ENCODE results near the gene ADAM19.
"Not testable (repeated sequence)": the region's sequence is repeated elsewhere in the genome, so short reads cannot be mapped to it uniquely, and the experiment has no call there.

The ADAM19 gene

GRCh38 chr5:157444224-157444623 lies 131.4 kb downstream of the ADAM19 start:
- TF ChIP-seq, protein P1, sequence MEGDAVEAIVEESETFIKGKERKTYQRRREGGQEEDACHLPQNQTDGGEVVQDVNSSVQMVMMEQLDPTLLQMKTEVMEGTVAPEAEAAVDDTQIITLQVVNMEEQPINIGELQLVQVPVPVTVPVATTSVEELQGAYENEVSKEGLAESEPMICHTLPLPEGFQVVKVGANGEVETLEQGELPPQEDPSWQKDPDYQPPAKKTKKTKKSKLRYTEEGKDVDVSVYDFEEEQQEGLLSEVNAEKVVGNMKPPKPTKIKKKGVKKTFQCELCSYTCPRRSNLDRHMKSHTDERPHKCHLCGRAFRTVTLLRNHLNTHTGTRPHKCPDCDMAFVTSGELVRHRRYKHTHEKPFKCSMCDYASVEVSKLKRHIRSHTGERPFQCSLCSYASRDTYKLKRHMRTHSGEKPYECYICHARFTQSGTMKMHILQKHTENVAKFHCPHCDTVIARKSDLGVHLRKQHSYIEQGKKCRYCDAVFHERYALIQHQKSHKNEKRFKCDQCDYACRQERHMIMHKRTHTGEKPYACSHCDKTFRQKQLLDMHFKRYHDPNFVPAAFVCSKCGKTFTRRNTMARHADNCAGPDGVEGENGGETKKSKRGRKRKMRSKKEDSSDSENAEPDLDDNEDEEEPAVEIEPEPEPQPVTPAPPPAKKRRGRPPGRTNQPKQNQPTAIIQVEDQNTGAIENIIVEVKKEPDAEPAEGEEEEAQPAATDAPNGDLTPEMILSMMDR (IDR thresholded peaks at IDR 0.05; ENCODE audit: low read depth, low read length, missing control alignments) = no peak
- in situ Hi-C loops (cut with HindIII; ENCODE audit: low pct_ligation_motif_present, low sequenced_read_pairs) = no loop called here
- Histone ChIP-seq H3K4me3 (ENCODE audit: low read depth, low read length) (no peak overlapping the region), H3K27me3 (replicated peaks) (no peaks in the 10 kb centered on the region), H3K36me3 (replicated peaks) (no peaks in the 10 kb centered on the region), H3K27ac (no peak overlapping the region)
- no peak for DNase-seq

- DNase-seq = no peak
- TF ChIP-seq, protein P1 (IDR thresholded peaks at IDR 0.05; ENCODE audit: low read depth, low read length, missing control alignments) = no peak
- H3K36me3 ChIP-seq (replicated peaks) = no peaks in the 10 kb centered on the region
- H3K27ac ChIP-seq = no peak overlapping the region
- in situ Hi-C loops (cut with HindIII; ENCODE audit: low pct_ligation_motif_present, low sequenced_read_pairs) = no loop called here
- H3K27me3 ChIP-seq (replicated peaks) = no peaks in the 10 kb centered on the region
- H3K4me3 ChIP-seq (ENCODE audit: low read depth, low read length) = no peak overlapping the region
Measured at GRCh38 chr5:157443041-157443549, 132.5 kb downstream of the ADAM19 start.

DNA sequence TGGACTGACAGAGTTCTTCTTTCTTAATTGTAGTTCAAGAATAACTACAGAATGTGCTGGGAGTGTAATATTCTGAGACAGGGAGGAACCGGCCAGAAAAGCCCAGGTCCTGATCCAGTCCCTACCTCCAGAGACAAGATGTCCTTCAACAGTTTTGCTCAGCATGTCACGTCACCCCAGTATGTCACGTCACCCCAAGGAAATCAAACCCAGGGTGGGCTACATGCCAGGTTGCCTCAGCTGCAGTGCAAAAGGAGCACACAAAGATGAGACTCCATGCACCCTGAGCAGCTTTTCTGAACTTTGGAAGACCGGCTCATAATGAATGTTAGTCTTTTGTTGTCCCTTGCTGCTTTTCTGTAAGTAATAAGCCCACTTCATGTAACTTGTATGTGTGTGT lies 141.5 kb downstream of the ADAM19 start:
- TF ChIP-seq, protein P1 (IDR thresholded peaks at IDR 0.05; ENCODE audit: low read depth, low read length, missing control alignments) = no peak
- DNase-seq = no peak
- Histone ChIP-seq H3K27ac (no peak overlapping the region), H3K27me3 (replicated peaks) (no peaks in the 10 kb centered on the region), H3K4me3 (ENCODE audit: low read depth, low read length) (no peak overlapping the region), H3K36me3 (replicated peaks) (no peaks in the 10 kb centered on the region)
- in situ Hi-C loops (cut with HindIII; ENCODE audit: low pct_ligation_motif_present, low sequenced_read_pairs) = no loop called here

GRCh38 chr5:157431544-157432200 lies 143.9 kb downstream of the ADAM19 start:
- DNase-seq = peak; percentile 61
- Histone ChIP-seq H3K27ac (no peak overlapping the region), H3K4me3 (ENCODE audit: low read depth, low read length) (no peak overlapping the region), H3K27me3 (replicated peaks) (no peaks in the 10 kb centered on the region), H3K36me3 (replicated peaks) (no peaks in the 10 kb centered on the region)
- in situ Hi-C loops (cut with HindIII; ENCODE audit: low pct_ligation_motif_present, low sequenced_read_pairs) = no loop called here
- TF ChIP-seq, protein P1 (IDR thresholded peaks at IDR 0.05; ENCODE audit: low read depth, low read length, missing control alignments) = peak; percentile 50

DNA sequence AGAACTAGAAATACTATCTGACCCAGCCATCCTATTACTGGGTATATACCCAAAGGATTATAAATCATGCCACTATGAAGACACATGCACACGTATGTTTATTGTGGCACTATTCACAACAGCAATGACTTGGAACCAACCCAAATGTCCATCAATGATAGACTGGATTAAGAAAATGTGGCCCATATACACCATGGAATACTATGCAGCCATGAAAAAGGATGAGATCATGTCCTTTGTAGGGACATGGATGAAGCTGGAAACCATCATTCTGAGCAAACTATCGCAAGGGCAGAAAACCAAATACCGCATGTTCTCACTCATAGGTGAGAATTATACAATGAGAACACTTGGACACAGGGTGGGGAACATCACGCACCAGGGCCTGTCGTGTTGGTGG lies 145.7 kb downstream of the ADAM19 start:
- H3K36me3 ChIP-seq (replicated peaks); H3K27ac ChIP-seq; H3K27me3 ChIP-seq (replicated peaks); in situ Hi-C loops (cut with HindIII; ENCODE audit: low pct_ligation_motif_present, low sequenced_read_pairs); DNase-seq; H3K4me3 ChIP-seq (ENCODE audit: low read depth, low read length): not testable (repeated sequence)

All from brain microvascular endothelial cell (primary cell).